Right forelimb (tissue), 1 donor: ENCODE measurements around the gene MAGED4B.
"Not testable (repeated sequence)": the region's sequence is repeated elsewhere in the genome, so short reads cannot be mapped to it uniquely, and the experiment has no call there.

Experiments
- DNase-seq: peaks from one replicate; pipeline ENCODE4 v3.0.0-alpha.2; 2018

The MAGED4B gene

GRCh38 chrX:52068666-52069640 is at the start of gene MAGED4B:
Gene MAGED4B, minus strand, starts transcription at chrX:52069183. Its CDS starts 1,011 bp downstream, at chrX:52068172.
- DNase-seq, result not testable (repeated sequence)

- DNase-seq, result no peak
These were observed 49.3 kb upstream of the MAGED4B start for GRCh38 chrX:52118262-52118661.

DNA sequence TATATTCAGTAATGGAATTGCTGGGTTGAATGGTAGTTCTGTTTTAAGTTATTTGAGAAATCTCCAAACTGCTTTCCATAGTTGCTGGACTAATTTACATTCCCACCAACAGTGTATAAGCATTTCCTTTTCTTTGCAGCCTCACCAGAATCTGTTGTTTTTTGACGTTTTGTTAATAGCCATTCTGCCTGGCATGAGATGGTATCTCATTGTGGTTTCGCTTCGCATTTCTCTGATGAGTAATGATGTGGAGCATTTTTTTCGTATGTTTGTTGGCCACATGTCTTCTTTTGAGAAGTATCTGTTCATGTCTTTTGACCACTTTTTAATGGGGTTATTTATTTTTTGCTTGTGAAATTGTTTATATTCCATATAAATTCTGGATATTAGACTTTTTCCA is 13.6 kb upstream of the MAGED4B start:
- DNase-seq, result no peak

DNA sequence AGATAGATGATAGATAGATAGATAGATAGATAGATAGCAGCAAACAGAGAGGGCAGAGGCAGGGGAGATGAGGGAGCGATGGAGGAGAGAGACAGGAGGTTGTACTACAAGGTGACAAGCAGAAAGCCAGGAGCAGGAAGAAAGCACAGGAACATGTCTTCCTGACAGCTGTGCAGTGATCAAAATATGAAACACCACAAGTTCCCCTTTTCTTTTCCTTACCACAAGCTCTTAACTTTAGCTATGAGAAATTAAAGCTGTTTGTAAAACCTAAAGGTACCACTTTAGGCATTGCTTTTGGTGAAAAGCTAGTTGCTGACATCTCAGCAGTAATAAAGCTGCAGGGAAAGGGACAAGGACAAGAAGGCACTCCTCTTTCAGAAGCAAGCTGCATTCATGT is 9.1 kb upstream of the MAGED4B start:
- no peak for DNase-seq

DNA sequence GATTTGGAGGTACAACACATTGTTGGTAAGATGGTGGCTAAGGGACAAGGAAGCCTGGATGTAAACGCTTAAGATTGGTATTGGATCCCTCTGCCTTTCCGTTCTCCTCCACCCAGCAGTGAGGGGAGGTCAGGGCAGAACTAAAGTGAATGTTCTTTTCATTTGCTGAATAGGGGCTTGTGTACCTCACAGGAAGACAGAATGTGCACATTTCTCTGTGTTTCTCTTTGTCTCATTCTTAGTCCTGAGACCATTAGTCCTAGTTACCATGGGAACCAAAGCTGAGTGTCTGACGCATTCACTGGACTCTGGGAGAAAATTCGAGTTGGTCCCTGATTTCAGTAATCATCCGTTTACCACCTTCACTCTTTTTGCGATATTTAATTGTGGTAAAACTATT is 26.7 kb downstream of the MAGED4B start:
- DNase-seq, result not testable (repeated sequence)

DNA sequence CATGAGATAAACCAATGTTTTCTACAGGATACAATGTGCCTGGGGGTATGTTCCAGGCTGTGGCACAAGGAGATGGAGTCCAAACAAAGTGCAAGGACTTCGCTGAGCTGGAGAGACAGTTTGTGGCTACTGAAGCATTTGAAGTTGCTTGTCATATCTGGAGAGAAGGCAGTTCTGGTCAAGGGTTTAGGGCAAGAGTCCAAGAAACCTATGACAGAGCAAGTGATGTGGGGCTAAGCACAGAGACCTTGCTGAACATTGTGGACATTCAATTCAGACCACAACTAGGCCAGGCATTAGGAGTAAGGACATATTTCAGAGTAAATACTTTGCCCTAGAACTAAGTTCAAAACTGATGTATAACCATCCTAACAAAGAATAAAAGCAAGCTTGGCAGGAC is 34.8 kb downstream of the MAGED4B start:
- no peak for DNase-seq

GRCh38 chrX:52031371-52031770 is 37.6 kb downstream of the MAGED4B start:
- DNase-seq, result no peak

GRCh38 chrX:52015794-52016193 is 53.2 kb downstream of the MAGED4B start:
- no peak for DNase-seq
